DMS114 treated with DMSO at 0.1 percent for 48 hours (cell line): ENCODE results near the gene ACVRL1.

Source experiments
- DNase-seq: peaks from one replicate; lab custom pipeline; 2025; ENCODE audit not compliant: unreplicated experiment; lab: John Stamatoyannopoulos, UW

ACVRL1 gene

DNA sequence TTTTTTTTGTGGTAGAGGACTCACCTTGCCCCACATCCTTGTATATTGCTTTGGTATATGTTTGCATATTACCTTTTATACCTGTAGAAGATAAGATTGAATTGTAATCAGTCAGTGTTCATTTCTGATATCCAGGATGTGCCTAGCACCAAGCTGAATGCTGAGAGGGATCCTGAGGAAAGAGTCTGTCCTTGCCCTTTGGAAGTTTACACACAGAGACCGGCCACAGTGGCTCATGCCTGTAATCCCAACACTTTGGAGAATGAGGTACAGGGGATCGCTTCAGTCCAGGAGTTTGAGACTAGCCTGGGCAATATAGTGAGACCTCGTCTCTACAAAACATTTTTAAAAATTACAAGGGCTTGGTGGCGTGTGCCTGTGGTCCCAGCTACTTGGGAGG lies 52.6 kb downstream of the ACVRL1 start:
- no peak for DNase-seq

GRCh38 chr12:51960488-51960887 lies 53.2 kb downstream of the ACVRL1 start:
- DNase-seq: no peak

DNA sequence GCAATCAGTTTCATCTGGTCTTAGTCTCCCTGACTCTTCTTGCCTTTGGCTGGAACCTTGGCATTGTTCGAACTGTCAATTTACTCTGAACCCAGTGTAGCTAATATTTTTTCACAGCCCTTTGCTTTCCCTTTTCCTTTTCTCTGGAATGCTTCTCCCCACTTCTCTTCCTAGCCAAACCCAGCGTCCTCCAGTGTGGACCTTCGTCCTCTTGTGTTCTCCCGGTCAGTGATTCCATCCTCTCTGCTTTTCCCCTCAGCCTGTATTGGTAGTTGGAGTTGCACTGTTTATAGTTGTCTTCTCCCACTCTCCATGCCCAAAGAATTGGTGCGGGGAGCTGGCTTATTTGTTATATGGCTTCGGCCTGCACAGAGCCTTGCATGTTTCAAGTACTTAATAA lies 53.6 kb downstream of the ACVRL1 start:
- DNase-seq: no peak

DNA sequence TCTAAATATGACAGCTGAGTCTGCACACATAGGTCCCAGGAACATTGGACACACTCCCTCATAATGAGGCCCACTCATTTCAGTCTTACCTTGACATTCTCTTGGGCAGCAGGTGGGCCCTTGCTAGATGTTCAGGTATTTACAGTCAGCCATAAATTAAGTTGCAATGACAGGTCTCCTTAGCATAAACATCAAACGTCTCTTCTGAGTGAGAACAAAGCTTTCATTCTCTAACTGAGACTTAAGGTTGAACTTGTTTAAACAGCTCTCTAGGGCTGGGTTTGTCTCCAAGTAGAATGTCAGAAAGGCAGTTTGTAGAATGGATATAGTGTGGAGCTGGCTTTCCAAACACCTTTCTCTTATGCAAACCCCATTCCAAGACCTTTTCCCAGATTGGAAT lies 54.5 kb downstream of the ACVRL1 start:
- DNase-seq: no peak

DNA sequence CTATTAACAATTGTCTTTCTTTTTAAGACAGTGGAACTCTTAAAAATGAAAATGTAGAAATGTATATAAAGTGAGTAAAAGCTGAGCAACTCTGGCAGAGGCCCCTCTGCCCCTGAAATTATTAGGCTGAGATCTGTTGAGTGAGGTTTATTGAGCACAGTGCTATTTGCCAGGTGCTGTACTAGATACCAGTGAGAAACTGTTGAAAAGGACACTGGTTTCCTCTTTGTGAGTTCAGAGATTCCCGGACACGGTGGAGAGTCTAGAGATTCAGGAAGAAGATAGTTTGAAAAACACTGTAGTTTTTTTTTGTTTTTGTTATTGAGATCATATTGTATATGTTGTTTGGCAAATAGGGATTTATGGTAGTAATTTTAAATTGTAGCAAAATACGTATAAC lies 55.4 kb downstream of the ACVRL1 start:
- no peak for DNase-seq

DNA sequence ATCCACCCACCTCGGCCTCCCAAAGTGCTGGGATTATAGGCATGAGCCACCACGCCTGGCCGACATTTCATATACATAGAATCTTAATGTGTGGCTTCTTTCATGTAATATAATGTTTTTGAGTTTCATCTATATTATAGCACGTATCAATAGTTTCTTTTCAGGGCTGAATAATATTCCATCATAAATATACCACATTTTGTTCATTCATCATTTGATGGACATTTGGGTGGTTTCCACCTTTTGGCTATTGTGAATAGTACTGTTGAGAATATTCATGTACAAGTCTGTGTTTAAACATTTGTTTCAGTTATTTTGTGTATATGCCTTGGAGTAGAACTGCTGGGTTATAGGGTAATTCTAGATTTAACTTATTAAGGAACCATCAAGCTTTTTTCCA lies 56.2 kb downstream of the ACVRL1 start:
- no peak for DNase-seq

GRCh38 chr12:51969643-51970042 lies 62.3 kb downstream of the ACVRL1 start:
- no peak for DNase-seq

GRCh38 chr12:51970904-51971646 lies 63.8 kb downstream of the ACVRL1 start:
- DNase-seq: no peak

- no peak for DNase-seq
Observed at GRCh38 chr12:51971679-51972421, 64.5 kb downstream of the ACVRL1 start.

DNA sequence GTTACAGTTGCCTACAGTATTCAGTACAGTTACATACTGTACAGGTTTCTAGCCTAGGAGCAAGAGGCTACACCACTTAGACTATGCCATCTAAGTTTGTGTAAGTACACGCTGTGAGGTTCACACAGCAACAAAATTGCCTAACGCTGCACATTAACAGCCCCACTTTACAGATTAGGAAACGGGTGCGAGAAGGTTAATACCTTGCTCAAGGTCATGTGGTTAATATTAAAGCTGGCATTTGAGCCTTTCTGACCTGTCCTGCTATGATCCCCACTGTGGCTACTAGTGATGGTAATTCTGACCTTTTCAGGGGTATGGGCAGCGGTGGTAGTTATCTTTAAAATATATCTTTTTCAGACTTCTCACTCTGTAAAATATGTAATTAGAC lies 65.1 kb downstream of the ACVRL1 start:
- DNase-seq: no peak

- DNase-seq: no peak
Observed at GRCh38 chr12:51972849-51973273, 65.6 kb downstream of the ACVRL1 start.
